Activated CD4-positive, CD25-positive, alpha-beta regulatory T cell (primary cell): ENCODE measurements around the gene TESMIN.

Source experiments
- DNase-seq, 4 experiments: peaks; one replicate each; lab custom pipeline; 2025; lab: John Stamatoyannopoulos, UW

TESMIN gene

GRCh38 chr11:68751331-68751856 is at the start of gene TESMIN:
TSS of gene TESMIN (minus strand) at chr11:68751520. CDS start at chr11:68750660, 860 bp downstream.
- DNase-seq: peak; percentile 87 to 92 (median 89)

- peak in 2 of 4 experiments; percentile 22 to 23 for DNase-seq
Observed at GRCh38 chr11:68798221-68798813, 47.0 kb upstream of the TESMIN start.

DNA sequence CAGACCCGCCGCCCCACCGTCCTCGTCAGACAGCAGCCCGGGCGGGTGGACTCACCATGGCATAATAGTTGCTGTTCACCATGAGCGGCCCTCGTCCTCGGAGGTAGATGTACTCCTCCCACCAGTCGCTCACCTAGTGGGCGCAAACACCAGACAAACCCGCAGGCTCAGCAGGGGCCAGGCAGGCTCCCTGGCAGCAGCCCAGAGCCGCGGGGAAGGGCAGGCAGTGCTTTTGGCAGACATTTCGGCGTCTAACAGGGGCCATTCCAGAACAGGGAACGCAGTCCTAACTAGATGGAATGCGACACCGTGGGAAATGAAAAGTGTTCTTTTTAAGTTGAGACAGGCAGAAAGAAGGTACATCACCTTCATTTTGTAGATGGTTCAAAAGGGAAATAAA is 45.5 kb upstream of the TESMIN start:
- DNase-seq: no peak

DNA sequence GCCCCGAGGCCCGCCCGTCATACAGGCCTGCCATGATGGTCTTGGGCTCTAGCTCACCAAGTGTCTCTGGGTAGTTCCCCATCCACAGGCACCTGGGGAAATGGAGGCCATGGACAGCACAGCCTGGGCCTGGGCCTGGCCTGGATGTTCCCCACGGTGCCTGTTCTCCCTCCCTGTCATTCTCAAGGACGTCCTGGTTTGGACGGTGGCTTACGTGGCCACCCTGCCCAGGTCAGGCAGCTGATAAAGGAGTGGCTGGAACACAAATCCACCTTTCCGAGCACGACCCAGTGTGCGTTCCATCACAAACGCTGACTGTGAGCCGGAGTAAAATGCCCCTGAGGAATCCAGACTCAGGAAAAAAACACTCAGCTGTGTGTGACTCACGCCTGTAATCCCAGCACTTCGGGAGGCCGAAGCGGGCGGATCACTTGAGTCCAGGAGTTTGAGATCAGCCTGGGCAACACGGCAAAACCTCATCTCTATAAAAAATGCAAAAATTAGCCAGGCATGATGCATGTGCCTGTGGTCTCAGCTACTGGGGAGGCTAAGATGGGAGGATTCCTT is 41.2 kb upstream of the TESMIN start:
- no peak for DNase-seq

DNA sequence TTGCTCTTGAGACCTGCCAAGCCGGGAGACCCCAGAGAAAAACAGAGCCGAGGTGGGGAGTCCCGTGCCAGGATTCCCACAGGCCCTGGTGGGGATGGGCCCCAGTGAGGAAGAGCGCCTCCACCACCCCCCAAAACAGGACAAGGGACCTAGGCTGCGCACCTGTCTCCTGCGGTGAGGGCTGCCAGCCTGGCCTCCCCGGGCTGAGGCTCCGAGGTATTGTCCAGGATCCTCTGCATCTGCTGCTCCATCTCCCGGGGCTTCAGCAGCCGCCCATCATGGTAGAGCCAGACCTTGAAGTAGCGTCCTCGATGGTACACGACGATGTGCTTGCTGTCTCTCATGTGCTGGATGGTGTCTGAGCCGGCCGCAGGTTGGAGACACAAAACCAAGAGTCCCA is 33.3 kb upstream of the TESMIN start:
- DNase-seq: no peak

GRCh38 chr11:68783216-68783821 is 32.0 kb upstream of the TESMIN start:
- no peak for DNase-seq

DNA sequence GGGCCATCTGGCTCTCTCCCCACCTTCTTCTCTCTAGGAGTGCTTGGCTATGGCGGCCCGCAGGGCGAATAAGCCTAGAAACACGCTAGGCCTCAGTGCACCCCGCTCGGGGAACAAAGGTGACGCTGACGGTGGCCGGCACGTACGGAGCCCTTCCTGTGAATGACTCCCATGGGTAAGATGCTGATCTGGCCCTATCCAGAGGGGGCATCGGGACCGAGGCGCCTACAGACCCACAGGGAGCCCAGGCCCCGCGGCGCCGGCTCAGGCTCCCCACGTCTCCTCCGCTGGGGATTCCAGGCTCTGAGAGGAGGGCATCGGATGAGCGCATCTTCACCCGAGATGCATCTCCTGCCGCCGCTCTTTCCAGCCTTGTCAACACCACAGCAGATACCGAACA is 31.4 kb upstream of the TESMIN start:
- no peak for DNase-seq

DNA sequence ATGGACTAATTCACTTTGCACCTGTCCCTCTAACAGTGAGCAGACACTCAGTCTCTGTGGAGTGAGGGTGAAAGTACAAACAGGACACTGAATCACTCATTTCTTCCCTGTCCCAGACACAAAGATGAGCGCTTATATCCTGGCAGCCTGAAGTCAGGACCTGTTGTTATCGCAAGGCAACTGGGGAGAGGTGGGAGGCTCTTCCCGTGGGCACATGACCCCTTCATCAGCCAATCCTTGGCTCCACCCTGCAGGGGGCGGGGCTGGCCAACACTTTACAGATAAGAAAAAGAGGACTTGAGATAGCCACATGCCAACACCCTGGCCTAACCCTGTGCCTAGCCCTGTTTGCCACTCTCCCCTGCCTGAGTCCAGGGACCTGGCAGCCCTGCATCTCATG is 29.5 kb upstream of the TESMIN start:
- DNase-seq: no peak

GRCh38 chr11:68778205-68778604 is 26.9 kb upstream of the TESMIN start:
- DNase-seq: no peak

- DNase-seq: no peak
Observed at GRCh38 chr11:68776442-68777235, 25.3 kb upstream of the TESMIN start.

DNA sequence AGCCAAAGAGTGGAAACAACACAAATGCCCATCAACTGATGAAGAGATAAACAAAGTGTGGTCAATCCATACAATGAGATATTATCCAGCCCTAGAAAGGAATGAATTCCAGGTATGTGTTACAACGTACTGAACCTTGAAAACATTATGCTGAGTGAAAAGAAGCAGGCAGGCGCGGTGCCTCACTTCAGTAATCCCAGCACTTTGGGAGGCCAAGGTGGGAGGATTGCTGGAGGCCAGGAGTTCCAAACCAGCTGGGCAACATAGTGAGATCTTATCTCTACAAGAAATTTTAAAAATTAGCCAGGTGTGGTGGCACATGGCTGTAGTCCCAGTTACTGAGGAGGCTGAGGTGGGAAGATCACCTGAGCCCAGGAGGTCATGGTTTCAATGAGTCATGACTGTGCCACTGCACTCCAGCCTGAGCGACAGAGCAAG is 24.6 kb upstream of the TESMIN start:
- no peak for DNase-seq

DNA sequence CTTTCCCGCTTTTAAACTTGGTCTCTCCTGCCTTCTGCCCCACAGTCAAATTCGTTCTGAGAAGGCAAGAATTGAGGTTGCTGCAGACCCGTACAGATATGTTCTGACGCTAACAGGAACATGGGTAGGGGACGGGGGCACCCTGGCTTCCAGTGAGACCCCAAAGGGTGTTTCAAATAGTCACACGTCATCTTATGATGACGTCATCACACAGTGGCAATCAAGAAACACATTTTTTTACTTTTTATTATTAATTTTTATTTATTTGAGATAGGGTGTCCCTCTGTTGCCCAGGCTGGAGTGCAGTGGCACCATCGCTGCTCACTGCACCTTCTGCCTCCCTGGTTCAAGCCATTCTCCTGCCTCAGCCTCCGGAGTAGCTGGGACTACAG is 22.9 kb upstream of the TESMIN start:
- DNase-seq: no peak

DNA sequence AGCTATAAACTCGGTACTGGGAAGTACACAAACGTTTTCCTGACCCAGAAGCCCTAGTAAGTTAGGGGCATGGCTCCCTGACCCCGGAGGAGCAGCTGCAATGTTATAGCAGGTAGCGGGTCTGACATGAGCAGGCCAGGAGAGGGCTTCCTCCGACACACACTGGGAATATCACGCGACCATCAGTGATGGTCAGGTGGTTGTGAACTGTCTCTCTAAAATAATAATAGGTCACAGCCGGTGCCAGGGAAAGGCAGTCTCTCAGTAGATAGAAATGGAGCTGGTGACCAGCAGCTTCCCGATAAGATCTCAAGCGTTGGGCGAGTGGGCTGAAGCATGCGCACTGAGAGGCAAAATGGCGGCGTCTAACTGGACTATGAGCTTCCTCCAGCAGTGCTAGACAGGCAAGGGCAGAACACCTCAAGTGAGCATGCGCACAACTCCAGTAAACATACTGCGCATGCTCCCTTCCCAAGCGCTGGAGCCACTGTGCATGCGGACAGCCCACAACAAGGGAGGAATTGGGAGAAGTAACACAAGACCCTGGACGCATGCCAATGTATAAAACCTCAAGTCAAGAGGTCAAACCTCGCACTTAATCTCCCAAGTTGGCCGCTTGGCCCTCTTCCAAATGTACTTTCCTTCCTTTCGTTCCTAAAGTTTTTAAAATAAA is 22.3 kb upstream of the TESMIN start:
- DNase-seq: no peak

DNA sequence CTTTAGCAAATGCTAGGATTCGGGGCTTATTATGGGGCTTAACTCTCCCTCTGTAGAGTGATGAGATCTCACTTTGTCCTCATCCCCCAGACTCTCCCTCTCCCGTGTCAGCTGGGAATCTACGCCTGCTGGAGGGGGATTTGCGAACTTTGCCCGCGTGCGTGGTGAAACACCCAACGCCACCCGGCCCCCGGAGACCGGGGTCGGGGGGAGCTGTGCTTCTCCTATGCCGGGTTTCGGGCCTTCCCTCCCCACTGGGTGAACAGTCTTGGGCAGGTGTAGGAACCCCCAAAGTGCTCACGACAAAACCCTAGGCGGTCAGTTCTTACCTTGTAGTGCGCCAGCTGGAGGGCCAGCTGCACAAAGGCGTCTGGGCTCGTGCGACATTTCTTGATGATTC is 21.6 kb upstream of the TESMIN start:
- no peak for DNase-seq

DNA sequence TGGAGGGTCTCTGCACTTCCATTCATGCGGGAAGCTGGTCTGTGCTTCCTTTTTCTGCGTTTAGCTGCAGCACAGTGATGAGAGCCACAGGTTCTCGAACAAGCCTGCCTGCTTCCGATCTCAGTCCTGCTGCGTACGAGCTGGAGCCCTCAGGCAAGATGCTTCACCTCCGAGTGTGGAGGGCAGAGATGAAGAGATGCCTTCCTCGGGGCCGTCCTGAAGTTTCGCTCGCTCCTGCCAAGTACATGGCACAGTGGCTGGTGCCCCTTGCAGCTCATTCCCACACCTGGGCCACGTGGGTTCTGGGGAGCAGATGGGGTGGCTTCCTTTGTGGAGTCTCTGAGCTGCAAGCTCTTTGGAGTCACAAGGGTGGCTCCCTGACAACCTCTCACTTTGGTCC is 19.5 kb upstream of the TESMIN start:
- no peak for DNase-seq

DNA sequence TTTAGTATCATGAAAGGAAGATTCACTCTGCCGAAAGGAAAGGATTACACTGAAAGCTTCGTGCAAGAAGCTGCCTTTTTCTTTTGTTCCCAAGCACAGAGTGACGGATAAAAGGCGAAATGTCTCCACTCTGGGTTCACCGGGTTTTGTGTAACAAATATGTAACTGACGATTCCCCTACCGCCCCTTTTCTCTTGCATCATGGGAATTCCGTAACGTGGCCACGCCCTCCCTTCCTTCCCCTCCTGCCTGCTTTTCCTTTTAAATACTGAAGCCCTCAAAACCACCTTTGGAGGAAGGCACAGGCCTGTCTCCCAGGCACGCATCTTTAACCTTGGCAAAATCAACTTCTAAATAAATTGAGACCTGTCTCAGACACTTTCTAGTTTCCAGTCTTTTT is 16.4 kb upstream of the TESMIN start:
- no peak for DNase-seq

GRCh38 chr11:68766786-68767185 is 15.5 kb upstream of the TESMIN start:
- no peak for DNase-seq

DNA sequence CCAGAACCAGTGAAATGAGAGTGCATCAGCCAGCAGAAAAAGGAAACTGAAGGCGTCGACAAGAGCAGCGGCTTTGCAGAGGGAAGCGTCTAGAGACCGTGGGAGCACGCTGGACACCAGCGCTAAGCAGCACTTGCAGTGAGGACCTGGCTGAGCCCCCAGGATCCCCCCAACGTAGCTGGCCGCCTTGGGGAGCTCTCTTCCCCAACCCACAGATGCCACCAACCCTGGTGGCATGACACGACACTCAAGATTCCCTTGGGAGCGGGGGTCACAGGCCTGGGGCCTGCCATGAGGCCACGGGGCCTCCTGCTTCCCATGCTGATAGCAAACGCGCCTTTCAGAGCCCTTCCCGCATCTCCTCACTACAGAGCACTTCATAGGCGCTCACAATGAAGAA is 13.4 kb upstream of the TESMIN start:
- DNase-seq: no peak

DNA sequence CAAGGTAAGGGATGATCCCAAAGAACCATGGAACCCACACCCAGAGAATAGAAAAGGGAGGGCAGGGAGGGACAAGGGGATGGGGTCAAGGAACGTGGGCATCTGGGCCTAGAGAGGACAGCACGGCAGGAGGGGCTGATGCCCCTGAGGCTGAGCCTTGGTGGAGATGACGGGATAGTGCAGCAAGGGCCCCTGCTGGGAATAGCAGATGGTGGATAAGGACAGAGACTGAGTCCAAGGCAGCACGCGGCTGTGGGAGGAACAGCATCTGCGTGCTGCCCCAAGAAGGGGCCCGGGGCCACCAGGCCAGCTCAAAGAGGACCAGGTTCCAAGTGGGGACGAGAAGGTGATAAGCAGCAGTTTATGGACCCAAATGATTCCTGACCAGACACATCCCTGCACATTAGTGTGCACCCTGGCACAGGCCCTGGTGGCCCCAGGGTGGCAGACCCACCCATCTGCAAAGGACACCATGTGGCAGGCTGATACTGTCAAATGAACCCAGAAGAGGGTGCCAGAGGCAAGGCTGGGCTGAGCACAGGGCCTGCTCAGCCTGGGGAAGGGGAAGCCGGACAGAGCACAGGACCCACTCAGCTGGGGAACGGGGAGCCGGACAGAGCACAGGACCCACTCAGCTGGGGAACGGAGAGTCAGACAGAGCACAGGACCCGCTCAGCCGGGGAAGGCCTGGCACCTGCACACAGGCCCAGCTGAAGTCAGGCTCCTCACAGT is 12.8 kb upstream of the TESMIN start:
- no peak for DNase-seq

DNA sequence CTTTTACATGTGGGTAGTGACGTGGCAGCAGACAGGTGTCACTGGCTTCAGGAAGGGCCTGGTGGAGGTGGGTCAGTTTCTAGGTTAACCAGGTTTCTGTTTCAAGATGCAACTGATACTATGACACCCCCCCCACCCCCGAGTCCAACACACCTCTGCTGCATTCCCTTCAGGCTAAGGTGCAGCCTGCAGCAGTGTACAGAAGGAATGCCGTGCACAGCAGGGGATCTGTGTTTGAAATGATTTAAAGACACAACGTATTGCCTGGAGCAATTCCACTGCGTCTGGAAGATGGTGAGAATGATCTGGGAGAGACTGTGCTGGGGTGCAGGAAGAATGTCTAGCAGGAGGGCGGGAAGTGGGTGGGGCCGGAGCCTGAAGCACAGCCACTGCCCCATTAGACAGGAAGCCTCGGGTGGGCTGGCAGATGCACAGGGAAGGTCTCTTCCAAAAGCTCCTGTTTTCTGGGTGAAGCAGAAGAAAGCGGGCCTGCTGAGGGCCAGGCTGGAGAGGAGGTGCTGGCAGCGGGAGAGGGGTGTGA is 11.9 kb upstream of the TESMIN start:
- no peak for DNase-seq

DNA sequence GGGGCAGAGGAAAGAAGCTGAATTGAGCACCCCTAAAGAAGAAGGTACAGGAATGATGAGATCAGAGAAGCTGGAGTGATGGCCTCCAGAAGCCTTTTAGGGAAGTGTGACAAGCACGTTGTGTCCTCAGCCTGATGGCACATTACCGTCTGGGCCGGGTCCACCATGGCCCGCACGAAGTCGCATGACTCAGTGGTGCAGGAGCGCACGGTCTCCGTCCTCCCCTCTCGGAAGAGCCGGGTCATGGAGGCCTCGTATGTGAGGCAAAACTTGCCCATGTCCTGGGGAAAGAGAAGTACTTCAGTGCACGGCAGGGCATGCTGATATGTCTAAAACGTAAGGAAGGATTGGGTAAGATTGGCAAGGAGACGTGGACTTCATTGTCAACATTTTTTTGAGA is 11.2 kb upstream of the TESMIN start:
- DNase-seq: no peak
